ENCODE data around the gene GPC5.
"Not testable (repeated sequence)": the region's sequence is repeated elsewhere in the genome, so short reads cannot be mapped to it uniquely, and the experiment has no call there.

GPC5 gene

DNA sequence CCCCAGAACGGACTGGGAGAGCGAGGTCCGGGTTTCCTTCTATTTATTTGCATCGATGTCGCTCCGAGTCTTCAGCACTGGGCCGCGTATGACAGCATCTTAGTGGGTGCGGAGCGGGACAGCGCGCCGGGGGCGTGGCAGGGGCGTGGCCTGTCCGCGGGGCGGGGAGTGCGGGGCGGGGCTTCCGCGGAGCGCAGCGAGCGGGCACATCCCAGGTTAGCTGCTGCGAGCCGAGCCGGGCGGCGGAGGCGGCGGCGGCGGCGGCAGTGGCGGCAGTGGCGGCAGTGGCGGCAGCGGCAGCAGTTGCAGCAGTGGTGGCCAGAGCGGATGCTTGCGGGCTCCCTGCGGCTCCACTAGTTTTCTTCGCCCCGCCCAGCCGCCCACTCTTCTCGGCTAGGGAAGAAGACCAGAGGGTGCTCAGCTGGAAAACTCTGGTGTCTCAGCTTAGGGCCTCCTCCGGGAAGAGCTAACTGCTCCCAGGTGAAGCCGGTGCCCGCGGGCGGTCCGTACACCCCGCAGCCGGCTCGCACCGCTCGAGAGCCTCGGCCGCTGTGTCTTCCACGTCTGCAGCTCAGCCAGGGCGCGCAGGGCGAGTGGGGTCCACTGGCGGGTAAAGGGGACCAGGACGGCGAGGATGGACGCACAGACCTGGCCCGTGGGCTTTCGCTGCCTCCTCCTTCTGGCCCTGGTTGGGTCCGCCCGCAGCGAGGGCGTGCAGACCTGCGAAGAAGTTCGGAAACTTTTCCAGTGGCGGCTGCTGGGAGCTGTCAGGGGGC lies at the start of gene GPC5:
Gene GPC5, plus strand, starts transcription at position 209 of the 776 bp plus-strand sequence.
- peak within 1 kb of the TSS; percentile 45 to 49 for H3K4me3 ChIP-seq (replicated peaks in 1 of 2; ENCODE audit: low read depth in 2 of 2, low read length in 2 of 2)
- peak; percentile 53 to 54 for DNase-seq (ENCODE audit: low read depth in 2 of 2)
- TF ChIP-seq, protein P1, sequence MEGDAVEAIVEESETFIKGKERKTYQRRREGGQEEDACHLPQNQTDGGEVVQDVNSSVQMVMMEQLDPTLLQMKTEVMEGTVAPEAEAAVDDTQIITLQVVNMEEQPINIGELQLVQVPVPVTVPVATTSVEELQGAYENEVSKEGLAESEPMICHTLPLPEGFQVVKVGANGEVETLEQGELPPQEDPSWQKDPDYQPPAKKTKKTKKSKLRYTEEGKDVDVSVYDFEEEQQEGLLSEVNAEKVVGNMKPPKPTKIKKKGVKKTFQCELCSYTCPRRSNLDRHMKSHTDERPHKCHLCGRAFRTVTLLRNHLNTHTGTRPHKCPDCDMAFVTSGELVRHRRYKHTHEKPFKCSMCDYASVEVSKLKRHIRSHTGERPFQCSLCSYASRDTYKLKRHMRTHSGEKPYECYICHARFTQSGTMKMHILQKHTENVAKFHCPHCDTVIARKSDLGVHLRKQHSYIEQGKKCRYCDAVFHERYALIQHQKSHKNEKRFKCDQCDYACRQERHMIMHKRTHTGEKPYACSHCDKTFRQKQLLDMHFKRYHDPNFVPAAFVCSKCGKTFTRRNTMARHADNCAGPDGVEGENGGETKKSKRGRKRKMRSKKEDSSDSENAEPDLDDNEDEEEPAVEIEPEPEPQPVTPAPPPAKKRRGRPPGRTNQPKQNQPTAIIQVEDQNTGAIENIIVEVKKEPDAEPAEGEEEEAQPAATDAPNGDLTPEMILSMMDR (IDR thresholded peaks at IDR 0.05; ENCODE audit: low read depth, low read length), result no peak

GRCh38 chr13:91348906-91349435 lies 49.5 kb upstream of the GPC5 start:
- DNase-seq (ENCODE audit: low read depth in 2 of 2), result peak; percentile 89 to 90
- TF ChIP-seq, protein P1 (IDR thresholded peaks at IDR 0.05; ENCODE audit: low read depth, low read length), result peak; percentile 82
- peak overlapping the region; percentile 64 to 69 for H3K4me3 ChIP-seq (replicated peaks in 1 of 2; ENCODE audit: low read depth in 2 of 2, low read length in 2 of 2)

GRCh38 chr13:91349992-91350911 lies 48.2 kb upstream of the GPC5 start:
- peak overlapping the region; percentile 64 to 69 for H3K4me3 ChIP-seq (replicated peaks in 1 of 2; ENCODE audit: low read depth in 2 of 2, low read length in 2 of 2)
- peak in 1 of 2 donors; percentile 5 for DNase-seq (ENCODE audit: low read depth in 2 of 2)
- TF ChIP-seq, protein P1 (IDR thresholded peaks at IDR 0.05; ENCODE audit: low read depth, low read length), result no peak

DNA sequence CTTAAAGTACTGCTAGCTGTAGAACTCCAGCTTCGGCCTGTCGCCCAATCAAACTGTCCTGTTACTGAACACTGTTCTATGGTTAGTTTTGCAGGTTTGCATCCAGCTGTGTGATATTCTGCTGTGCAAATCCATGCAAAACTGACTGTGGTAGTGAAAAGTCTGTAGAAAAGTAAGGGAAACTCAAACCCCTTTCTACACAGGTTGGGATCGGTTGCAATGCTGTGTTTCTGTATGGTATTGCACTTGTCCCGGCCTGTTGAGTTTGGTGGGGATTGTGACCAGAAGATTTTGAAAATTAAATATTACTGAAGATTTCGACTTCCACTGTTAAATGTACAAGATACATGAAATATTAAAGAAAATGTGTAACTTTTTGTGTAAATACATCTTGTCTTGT lies 47.3 kb upstream of the GPC5 start:
- no peak overlapping the region for H3K4me3 ChIP-seq (replicated peaks in 1 of 2; ENCODE audit: low read depth in 2 of 2, low read length in 2 of 2)
- TF ChIP-seq, protein P1 (IDR thresholded peaks at IDR 0.05; ENCODE audit: low read depth, low read length), result no peak
- no peak for DNase-seq (ENCODE audit: low read depth in 2 of 2)

GRCh38 chr13:91351980-91352379 lies 46.4 kb upstream of the GPC5 start:
- TF ChIP-seq, protein P1 (IDR thresholded peaks at IDR 0.05; ENCODE audit: low read depth, low read length), result no peak
- H3K4me3 ChIP-seq (replicated peaks in 1 of 2; ENCODE audit: low read depth in 2 of 2, low read length in 2 of 2), result no peak overlapping the region
- no peak for DNase-seq (ENCODE audit: low read depth in 2 of 2)

DNA sequence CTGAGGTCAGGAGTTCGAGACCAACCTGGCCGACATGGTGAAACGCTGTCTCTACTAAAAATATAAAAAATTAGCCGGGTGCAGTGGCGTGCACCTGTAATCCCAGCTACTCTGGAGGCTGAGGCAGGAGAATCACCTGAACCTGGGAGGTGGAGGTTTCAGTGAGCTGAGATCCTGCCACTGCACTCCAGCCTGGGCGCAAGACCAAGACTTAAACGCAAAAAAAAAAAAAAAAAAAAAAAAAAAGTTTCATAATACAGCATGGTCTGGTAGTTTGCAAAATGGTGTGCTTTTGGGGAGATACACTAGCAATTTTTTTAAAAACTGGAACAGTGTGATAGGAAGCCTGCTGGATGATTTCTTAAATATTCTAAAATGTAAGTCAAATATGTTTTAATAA lies 45.5 kb upstream of the GPC5 start:
- H3K4me3 ChIP-seq (replicated peaks in 1 of 2; ENCODE audit: low read depth in 2 of 2, low read length in 2 of 2); DNase-seq (ENCODE audit: low read depth in 2 of 2): not testable (repeated sequence)

GRCh38 chr13:91353494-91353893 lies 44.9 kb upstream of the GPC5 start:
- TF ChIP-seq, protein P1 (IDR thresholded peaks at IDR 0.05; ENCODE audit: low read depth, low read length), result no peak
- H3K4me3 ChIP-seq (replicated peaks in 1 of 2; ENCODE audit: low read depth in 2 of 2, low read length in 2 of 2), result no peak overlapping the region
- no peak for DNase-seq (ENCODE audit: low read depth in 2 of 2)

All from cardiac fibroblast (primary cell).